HG02588 (cell line): ENCODE measurements around the gene TKT.

ENCODE experiments used
- ATAC-seq: cut with Tn5 transposase; IDR thresholded peaks from one replicate; pipeline ENCODE4 v1.9.1; 2021; ENCODE audit warnings: mild to moderate bottlenecking, moderate library complexity; ENCODE audit not compliant: unreplicated experiment

TKT gene

DNA sequence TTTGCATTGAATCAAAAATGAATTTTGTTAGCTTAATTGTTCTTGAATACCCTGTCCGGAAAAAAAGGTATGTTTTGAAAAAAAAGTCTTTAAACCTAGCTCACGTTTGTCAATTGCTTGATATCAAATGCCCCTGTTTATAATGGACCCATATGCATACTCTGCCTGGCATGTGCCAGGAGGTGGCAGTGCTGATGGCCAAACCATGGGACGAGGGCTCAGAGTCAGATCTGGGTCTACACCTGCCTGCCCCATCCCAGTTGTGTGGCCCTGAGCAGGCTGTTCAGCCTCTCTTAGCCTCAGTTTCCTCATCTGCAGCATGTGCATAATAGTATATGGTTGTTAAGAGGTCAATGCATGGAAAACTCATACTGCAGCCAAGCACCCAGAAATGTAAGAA, 56.0 kb downstream of the TKT start:
- ATAC-seq: no peak

DNA sequence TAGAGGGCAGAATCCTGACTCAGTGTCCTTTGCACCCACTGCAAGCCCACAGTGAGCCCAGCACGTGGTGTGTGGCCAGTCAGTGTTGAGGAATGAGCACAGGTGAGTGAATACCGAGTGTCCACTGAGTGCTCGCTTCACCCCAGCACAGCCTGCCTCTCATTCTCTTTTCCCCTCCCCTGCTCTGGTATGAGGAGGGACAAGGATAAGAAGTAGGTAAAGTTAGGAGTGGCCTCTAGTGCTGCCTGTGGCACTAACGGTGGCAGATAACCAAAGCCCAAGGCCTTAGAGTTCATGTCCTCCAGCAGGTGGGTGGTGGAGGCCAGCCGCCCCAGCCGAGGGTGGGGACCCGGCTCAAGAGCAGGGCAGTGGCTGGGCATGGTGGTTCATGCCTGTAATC, 56.8 kb downstream of the TKT start:
- ATAC-seq: no peak

GRCh38 chr3:53198256-53198977, 57.4 kb downstream of the TKT start:
- ATAC-seq: no peak

GRCh38 chr3:53196575-53197407, 59.0 kb downstream of the TKT start:
- no peak for ATAC-seq

DNA sequence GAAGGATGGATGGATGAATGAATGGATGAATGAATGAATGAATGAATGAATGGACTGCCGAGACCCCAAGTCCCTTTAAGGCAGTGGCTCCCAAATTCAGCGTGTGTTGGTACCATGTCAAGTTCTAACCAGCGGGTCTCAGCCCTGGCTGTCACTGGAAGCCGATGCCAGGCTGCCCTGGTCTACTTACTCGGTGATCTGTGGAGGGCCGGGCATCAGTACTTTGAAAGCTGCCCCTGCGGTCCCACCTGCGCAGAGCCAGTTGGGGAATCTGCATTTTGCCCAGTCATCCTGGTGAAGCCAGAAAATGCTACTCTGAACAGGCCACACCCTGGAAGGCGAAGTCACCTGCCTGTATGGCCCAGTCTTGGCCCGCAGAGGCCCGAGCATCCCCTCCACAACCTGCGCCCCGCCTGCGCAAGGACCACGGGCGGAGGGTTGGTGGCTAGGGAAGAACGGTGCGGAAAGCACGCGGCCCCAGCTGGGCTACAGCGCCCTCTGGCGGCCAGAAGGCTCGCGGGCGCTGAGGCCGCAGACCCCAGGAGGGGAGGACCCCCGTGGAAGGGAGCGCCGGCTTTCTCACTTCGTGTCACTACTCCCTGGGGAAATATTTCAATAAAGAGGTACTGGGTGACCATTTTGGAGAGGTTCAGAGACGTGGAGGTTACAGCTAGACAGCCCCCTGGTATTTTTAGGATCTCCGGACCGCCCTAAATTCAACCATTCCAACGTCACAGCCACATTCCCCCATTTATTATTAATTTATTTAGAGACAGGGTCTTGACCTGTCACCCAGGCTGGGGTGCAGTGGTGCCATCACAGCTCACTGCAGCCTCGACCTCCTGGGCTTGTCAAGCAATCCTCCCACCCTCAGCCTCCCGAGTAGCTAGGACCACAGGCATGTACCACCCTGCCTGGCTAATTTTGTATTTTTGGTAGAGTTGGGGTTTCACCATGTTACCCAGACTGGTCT, 59.9 kb downstream of the TKT start:
- ATAC-seq: no peak

DNA sequence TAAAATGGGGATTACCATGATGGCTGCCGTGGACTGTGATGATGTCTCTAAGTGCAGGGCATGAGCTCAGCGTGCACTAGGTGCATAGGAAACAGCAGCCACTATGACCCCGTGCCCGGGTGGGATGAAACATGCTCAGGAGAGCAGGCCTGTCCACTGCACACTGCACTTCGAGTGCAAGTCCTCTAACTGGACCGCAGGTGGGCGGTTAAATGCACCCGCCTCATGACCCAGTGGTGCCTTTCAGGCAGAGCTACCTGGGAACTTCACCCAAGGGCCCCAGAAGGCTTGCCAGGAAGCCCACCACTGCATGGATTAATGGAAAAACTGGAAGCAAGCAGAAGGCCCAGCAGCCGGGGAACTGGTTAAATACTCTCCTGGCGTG, 60.8 kb downstream of the TKT start:
- ATAC-seq: no peak

GRCh38 chr3:53194210-53195065, 61.4 kb downstream of the TKT start:
- no peak for ATAC-seq

- ATAC-seq: no peak
These were observed 62.2 kb downstream of the TKT start for GRCh38 chr3:53193466-53194209.

DNA sequence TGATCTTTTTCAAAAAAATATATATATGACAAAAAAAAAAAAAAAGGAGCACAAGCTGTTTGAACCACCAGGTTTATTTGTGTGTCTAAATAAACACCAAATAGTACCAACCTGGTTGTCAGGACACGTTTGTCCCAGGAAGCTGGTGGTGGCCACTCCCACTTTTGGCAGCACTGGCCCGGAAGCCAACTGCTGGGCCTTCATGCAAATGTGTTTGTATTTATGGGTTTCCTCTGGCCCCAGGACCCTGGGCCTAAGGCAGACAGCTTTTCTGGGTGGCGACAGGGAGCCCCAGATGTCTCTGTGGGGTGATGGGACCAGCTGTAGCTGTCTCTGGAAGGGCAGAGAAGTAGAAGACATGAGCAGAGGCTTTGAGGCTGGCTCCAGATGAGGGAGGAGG, 63.2 kb downstream of the TKT start:
- peak; percentile 39 for ATAC-seq

- no peak for ATAC-seq
These were observed 63.9 kb downstream of the TKT start for GRCh38 chr3:53191836-53192480.

GRCh38 chr3:53190659-53191058, 65.2 kb downstream of the TKT start:
- ATAC-seq: peak; percentile 45

- ATAC-seq: no peak
These were observed 66.5 kb downstream of the TKT start for GRCh38 chr3:53189276-53189675.

GRCh38 chr3:53188720-53189119, 67.1 kb downstream of the TKT start:
- no peak for ATAC-seq

- no peak for ATAC-seq
These were observed 67.6 kb downstream of the TKT start for GRCh38 chr3:53188136-53188685.

- no peak for ATAC-seq
These were observed 68.4 kb downstream of the TKT start for GRCh38 chr3:53187430-53187829.

DNA sequence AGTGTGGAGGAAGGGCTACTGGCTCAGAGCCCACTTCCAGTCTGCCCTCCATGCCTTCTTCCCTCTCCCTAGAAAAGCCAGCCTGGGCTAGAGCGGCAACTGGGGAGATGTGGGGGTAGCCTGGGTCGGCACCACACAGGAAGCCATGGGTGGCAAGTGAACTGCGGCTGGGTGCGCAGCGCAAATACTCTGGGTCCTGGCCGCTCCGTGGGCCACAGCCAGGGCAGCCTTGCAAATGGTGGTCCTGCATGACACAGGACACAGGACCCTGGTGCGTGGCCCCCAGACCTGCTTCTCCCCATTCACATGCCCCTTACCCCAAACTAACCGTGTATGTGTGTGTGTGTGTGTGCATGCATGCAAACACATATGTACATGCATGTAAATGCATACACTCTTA, 69.1 kb downstream of the TKT start:
- no peak for ATAC-seq

GRCh38 chr3:53185761-53186465, 69.9 kb downstream of the TKT start:
- no peak for ATAC-seq

GRCh38 chr3:53184701-53185100, 71.1 kb downstream of the TKT start:
- ATAC-seq: no peak
